Measurements from ENCODE around the gene CHRNA5. TPM values are rescaled to one million over a fixed set of nuclear protein-coding genes. Genes with fewer than 3 reads are reported as not detected.

CHRNA5 gene
- polyA plus RNA-seq, 1 donor from 2014 or later: 6.8 TPM

DNA sequence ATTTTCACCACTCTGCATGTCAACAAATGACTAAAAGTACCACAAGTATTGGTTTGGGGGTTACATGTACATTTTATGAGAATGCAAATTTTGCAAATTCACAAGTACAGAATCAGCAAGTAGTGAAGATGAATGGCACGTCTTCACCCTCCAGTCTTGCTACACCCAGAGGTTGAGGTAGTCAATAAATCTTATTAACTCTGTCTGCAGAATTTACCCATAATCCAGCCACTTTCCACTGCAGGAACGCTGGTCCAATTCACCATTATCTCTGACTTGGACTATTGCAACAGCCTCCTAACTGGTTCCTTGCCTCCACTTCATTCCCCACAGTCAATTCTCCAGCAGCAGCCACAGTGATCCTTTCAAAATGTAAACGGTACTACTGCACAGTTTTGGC is 14.5 kb upstream of the CHRNA5 start:
- no peak for TF ChIP-seq EP300 (conservative IDR thresholded peaks at IDR 0.05; ENCODE audit: poor library complexity, severe bottlenecking)
- Histone ChIP-seq H3K27ac (ENCODE audit: low read length) (no peak overlapping the region), H2AFZ (ENCODE audit: low read depth, low read length) (no peak overlapping the region), H3K4me3 (ENCODE audit: low read length) (no peak overlapping the region), H4K20me1 (ENCODE audit: insufficient read depth) (no peaks in the 10 kb centered on the region), H3K4me2 (ENCODE audit: low read length) (no peak overlapping the region), H3F3A (ENCODE audit: insufficient read depth, low read length, poor library complexity, severe bottlenecking) (no peaks in the 10 kb centered on the region), H3K79me2 (replicated peaks; ENCODE audit: insufficient read depth, low read length) (no peaks in the 10 kb centered on the region), H3K36me3 (ENCODE audit: insufficient read depth, low read length) (no peaks in the 10 kb centered on the region), H3K9me3 (ENCODE audit: low read length) (no peaks in the 10 kb centered on the region), H3K9me2 (ENCODE audit: insufficient read depth, low read length) (no peaks in the 10 kb centered on the region), H3K27me3 (ENCODE audit: insufficient read depth, low read depth, low read length) (no peaks in the 10 kb centered on the region), H3K9ac (ENCODE audit: low read length) (no peak overlapping the region)

DNA sequence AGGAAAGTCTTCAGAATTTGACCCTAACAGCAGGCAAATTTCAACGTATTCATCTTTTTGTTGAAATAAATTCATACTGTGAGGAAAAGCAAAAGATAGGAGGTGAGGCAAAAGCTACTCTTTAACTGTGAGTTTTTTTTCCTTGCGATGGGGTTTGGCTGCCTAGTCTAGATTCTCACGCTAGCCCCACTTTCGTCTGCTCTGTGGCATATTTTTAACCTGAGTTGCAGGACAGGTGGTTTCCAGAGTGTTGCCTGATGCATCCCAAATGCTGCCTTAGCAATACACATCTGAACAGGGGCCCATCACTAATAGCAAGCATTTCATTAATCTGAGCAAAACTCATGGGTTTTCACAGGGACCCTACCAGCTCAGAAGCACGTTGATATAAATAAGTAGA is 13.4 kb upstream of the CHRNA5 start:
- no peaks in the 10 kb centered on the region for H3F3A ChIP-seq (ENCODE audit: insufficient read depth, low read length, poor library complexity, severe bottlenecking)
- no peak overlapping the region for H3K9ac ChIP-seq (ENCODE audit: low read length)
- H3K27me3 ChIP-seq (ENCODE audit: insufficient read depth, low read depth, low read length): no peaks in the 10 kb centered on the region
- no peak overlapping the region for H3K27ac ChIP-seq (ENCODE audit: low read length)
- H3K9me3 ChIP-seq (ENCODE audit: low read length): no peaks in the 10 kb centered on the region
- H2AFZ ChIP-seq (ENCODE audit: low read depth, low read length): no peak overlapping the region
- H3K4me2 ChIP-seq (ENCODE audit: low read length): no peak overlapping the region
- H3K4me3 ChIP-seq (ENCODE audit: low read length): no peak overlapping the region
- H4K20me1 ChIP-seq (ENCODE audit: insufficient read depth): no peaks in the 10 kb centered on the region
- H3K79me2 ChIP-seq (replicated peaks; ENCODE audit: insufficient read depth, low read length): no peaks in the 10 kb centered on the region
- no peaks in the 10 kb centered on the region for H3K36me3 ChIP-seq (ENCODE audit: insufficient read depth, low read length)
- no peaks in the 10 kb centered on the region for H3K9me2 ChIP-seq (ENCODE audit: insufficient read depth, low read length)
- TF ChIP-seq EZH2 (IDR thresholded peaks at IDR 0.05; ENCODE audit: borderline replicate concordance, insufficient read depth, low read length, poor library complexity, severe bottlenecking) (no peak), TAF1 (IDR thresholded peaks at IDR 0.05; ENCODE audit: low read depth) (no peak), MXI1 (conservative IDR thresholded peaks at IDR 0.05; ENCODE audit: poor library complexity, severe bottlenecking) (no peak), POLR2AphosphoS5 (IDR thresholded peaks at IDR 0.05) (no peak), SMC3 (conservative IDR thresholded peaks at IDR 0.05; ENCODE audit: poor library complexity) (no peak), RAD21 (conservative IDR thresholded peaks at IDR 0.05) (no peak), EP300 (conservative IDR thresholded peaks at IDR 0.05; ENCODE audit: poor library complexity, severe bottlenecking) (no peak)
- TF ChIP-seq, protein P1, sequence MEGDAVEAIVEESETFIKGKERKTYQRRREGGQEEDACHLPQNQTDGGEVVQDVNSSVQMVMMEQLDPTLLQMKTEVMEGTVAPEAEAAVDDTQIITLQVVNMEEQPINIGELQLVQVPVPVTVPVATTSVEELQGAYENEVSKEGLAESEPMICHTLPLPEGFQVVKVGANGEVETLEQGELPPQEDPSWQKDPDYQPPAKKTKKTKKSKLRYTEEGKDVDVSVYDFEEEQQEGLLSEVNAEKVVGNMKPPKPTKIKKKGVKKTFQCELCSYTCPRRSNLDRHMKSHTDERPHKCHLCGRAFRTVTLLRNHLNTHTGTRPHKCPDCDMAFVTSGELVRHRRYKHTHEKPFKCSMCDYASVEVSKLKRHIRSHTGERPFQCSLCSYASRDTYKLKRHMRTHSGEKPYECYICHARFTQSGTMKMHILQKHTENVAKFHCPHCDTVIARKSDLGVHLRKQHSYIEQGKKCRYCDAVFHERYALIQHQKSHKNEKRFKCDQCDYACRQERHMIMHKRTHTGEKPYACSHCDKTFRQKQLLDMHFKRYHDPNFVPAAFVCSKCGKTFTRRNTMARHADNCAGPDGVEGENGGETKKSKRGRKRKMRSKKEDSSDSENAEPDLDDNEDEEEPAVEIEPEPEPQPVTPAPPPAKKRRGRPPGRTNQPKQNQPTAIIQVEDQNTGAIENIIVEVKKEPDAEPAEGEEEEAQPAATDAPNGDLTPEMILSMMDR (IDR thresholded peaks at IDR 0.05; ENCODE audit: poor library complexity, severe bottlenecking): no peak
- TF ChIP-seq, protein P2, sequence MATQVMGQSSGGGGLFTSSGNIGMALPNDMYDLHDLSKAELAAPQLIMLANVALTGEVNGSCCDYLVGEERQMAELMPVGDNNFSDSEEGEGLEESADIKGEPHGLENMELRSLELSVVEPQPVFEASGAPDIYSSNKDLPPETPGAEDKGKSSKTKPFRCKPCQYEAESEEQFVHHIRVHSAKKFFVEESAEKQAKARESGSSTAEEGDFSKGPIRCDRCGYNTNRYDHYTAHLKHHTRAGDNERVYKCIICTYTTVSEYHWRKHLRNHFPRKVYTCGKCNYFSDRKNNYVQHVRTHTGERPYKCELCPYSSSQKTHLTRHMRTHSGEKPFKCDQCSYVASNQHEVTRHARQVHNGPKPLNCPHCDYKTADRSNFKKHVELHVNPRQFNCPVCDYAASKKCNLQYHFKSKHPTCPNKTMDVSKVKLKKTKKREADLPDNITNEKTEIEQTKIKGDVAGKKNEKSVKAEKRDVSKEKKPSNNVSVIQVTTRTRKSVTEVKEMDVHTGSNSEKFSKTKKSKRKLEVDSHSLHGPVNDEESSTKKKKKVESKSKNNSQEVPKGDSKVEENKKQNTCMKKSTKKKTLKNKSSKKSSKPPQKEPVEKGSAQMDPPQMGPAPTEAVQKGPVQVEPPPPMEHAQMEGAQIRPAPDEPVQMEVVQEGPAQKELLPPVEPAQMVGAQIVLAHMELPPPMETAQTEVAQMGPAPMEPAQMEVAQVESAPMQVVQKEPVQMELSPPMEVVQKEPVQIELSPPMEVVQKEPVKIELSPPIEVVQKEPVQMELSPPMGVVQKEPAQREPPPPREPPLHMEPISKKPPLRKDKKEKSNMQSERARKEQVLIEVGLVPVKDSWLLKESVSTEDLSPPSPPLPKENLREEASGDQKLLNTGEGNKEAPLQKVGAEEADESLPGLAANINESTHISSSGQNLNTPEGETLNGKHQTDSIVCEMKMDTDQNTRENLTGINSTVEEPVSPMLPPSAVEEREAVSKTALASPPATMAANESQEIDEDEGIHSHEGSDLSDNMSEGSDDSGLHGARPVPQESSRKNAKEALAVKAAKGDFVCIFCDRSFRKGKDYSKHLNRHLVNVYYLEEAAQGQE (IDR thresholded peaks at IDR 0.05; ENCODE audit: borderline replicate concordance): no peak

DNA sequence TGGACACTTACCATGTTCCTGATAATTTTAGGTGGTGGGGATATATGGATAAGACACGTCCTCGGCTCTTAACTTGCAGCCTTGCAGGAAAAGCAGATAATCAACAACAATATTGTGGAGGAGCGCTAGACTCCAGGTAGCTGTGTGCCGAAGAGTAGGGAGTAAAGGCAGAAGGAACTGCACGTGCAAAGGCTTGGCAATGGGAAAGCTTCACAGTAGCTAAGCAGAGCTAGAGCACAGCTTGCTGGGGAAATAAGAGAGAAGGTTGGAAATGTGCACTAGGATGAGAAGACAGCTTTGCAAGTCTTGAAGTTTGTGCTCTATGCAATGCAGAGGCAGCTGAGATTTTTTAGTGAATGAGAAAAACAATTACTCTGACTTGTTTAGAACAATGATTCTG is 12.7 kb upstream of the CHRNA5 start:
- no peaks in the 10 kb centered on the region for H3K9me3 ChIP-seq (ENCODE audit: low read length)
- no peaks in the 10 kb centered on the region for H4K20me1 ChIP-seq (ENCODE audit: insufficient read depth)
- no peak overlapping the region for H3K9ac ChIP-seq (ENCODE audit: low read length)
- no peaks in the 10 kb centered on the region for H3K9me2 ChIP-seq (ENCODE audit: insufficient read depth, low read length)
- H2AFZ ChIP-seq (ENCODE audit: low read depth, low read length): no peak overlapping the region
- no peaks in the 10 kb centered on the region for H3K27me3 ChIP-seq (ENCODE audit: insufficient read depth, low read depth, low read length)
- H3K27ac ChIP-seq (ENCODE audit: low read length): no peak overlapping the region
- no peaks in the 10 kb centered on the region for H3F3A ChIP-seq (ENCODE audit: insufficient read depth, low read length, poor library complexity, severe bottlenecking)
- H3K36me3 ChIP-seq (ENCODE audit: insufficient read depth, low read length): no peaks in the 10 kb centered on the region
- H3K79me2 ChIP-seq (replicated peaks; ENCODE audit: insufficient read depth, low read length): no peaks in the 10 kb centered on the region
- H3K4me2 ChIP-seq (ENCODE audit: low read length): no peak overlapping the region
- no peak overlapping the region for H3K4me3 ChIP-seq (ENCODE audit: low read length)
- TF ChIP-seq, protein P1 (IDR thresholded peaks at IDR 0.05; ENCODE audit: poor library complexity, severe bottlenecking): no peak
- TF ChIP-seq SMC3 (conservative IDR thresholded peaks at IDR 0.05; ENCODE audit: poor library complexity) (no peak), EP300 (conservative IDR thresholded peaks at IDR 0.05; ENCODE audit: poor library complexity, severe bottlenecking) (no peak), EZH2 (IDR thresholded peaks at IDR 0.05; ENCODE audit: borderline replicate concordance, insufficient read depth, low read length, poor library complexity, severe bottlenecking) (no peak), RAD21 (conservative IDR thresholded peaks at IDR 0.05) (no peak), MXI1 (conservative IDR thresholded peaks at IDR 0.05; ENCODE audit: poor library complexity, severe bottlenecking) (no peak), TAF1 (IDR thresholded peaks at IDR 0.05; ENCODE audit: low read depth) (no peak), POLR2AphosphoS5 (IDR thresholded peaks at IDR 0.05) (no peak)
- TF ChIP-seq, protein P2 (IDR thresholded peaks at IDR 0.05; ENCODE audit: borderline replicate concordance): no peak
